Anterior cingulate cortex (tissue), 58 donors: ENCODE data around the gene RPS16.

ENCODE experiments used
- DNase-seq, 58 donors: peaks; one replicate each; lab custom pipeline; 2025; lab: John Stamatoyannopoulos, UW

RPS16 gene

DNA sequence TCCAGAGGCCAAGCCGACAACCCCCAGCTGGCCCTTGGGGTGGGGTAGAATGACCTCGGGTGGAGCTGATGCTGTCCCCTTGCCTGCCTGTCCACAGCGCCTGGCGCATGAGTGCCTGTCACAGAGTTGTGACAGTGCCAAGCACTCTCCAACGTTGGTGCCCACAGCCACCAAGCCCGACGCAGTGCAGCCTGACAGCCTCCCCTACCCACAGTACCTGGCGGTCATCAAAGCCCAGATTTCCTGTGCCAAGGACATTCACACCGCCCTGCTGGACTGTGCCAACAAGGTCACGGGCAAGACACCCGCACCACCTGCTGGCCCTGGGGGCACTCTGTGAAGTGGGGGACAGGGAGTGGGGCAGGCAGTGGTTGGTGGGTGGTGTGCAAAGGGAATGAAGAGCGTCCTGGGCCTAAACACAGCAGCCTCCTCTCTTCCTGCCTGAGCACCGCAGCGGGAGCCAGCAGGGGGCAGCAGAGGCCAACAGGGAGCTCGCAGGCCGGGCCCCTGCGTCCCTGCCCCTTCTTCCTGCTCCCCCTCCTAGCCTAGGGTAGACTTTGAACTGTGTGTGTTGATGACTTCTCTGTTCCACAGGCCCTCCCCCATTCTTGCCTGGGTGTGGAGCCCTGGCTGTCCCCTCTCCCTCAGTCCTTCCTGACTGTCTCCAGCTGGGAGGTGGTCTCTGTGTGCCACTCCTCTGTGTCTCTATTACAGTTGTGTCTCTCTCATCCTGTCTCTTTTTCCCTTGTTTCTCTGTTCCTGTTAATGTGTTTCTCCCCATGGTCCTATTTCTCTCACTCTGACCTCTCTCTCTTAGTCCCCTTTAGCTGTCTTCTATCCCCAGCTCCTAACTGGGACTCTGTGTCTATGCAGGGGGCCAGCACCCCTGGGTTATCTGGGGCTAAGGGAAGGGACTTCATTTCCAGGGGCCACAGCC, 38.1 kb downstream of the RPS16 start:
- peak in 52 of 58 donors; percentile 21 to 84 (median 63) for DNase-seq

DNA sequence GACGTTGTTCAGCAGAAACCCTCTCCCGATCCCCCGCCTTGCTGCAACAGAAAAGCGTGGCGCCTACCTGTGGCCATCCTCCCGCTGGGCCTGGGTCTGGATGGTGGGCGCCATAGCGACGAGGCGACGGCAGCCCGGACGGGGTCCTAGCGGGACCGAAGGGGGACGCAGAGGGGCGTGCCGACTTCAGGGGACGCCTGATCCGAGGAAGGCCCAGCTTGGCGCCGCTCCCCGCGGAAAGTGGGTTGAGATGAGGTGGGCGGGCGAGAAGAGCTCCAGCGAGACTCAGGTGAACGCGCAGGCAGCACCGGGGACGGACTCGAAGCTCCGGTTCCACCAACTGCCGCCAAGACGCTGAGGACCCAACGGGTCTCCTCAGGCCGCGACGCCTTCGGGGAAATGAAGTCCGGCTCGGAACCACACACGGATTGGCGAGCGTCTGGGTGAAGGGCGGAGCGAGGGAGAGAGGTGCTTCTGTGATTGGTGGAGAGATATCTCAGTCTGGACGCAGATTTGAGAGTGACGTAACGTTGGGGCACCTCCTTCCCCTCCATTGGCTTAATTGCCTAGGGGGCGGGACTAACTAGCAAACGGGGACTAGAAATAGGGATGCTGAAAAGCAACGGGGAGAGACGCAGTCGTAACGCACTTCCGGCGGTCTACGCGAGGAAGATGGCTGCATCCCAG, 44.9 kb downstream of the RPS16 start, which contains the start of the genes MED29 and PAF1:
Gene MED29, plus strand, starts transcription at position 628 of the 687 bp plus-strand sequence. Its CDS starts 45 bp downstream, at position 673.
Gene PAF1, minus strand, starts transcription at position 356 of the 687 bp plus-strand sequence. Its CDS starts 242 bp downstream, at position 114.
- peak; percentile 71 to 100 (median 97) for DNase-seq

DNA sequence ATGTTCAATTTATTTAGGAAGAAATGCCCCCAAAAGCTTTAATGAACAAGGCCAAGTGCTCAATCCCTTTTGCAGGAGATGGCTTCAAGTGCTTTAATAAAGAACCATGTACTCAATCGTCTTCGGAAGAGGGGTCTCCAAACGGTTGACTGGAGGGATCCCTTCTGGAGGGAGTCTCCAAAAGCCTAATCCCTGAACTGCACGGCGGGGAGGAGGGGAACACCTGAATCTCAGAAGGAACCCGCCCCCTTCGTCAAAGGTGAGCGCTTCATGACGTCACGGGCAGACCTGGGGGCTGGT, 45.3 kb downstream of the RPS16 start:
- DNase-seq = no peak

DNA sequence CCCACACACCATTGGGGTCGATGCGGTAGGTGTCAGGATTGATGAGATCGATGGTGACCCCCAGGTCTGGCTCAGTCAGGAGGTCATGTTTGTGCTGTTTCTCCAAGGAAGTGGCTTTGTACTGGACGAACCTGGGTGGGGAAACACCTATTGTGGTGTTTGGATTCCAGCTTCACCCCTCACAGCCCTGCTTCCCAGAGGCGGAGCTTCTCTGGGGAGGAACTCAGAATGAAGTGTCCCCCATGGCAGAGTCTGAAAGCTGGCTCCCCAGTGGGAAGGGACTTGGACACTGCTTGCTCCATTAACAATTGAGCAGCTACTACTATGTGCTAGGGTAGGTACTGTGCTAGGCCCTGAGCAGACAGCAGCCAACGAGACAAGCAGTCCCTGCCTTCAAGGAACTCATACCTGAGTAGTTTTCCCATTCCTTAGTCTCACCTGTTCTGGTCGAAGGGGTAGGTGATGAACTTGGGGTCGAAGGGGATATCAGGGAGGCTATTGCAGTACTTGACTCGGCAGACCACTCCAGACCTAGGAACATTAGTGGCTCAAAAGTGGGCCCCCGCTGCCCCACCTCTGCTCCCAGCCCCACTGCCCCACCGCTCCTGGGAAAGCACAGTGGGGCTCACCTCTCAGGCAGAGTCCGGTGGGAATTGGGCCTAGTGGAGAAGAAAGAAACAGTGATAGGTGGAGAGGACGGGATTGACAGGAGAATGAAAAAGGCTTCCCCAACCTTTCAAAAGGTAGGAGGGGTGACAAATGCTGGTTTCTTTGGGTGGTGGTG, 45.9 kb downstream of the RPS16 start:
- DNase-seq = no peak

DNA sequence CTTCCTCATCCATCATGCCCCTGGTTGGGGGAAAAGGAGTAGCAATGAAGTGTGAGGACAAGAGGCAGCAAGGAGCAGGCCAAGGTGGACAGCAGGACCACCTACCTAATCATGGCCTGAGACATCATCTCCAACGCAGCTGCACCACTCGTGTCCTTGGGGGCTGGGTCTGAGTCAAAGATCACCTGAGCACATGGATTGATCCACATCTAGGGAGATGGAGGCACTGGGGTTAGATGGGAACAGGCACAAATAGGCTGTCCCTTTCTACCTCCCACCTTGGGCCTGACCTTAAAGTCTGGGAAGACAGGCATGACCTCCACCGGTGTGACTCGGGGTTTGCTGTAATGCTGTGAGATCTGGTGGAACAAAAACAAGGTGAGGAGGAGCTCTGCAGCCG, 47.1 kb downstream of the RPS16 start:
- no peak for DNase-seq

DNA sequence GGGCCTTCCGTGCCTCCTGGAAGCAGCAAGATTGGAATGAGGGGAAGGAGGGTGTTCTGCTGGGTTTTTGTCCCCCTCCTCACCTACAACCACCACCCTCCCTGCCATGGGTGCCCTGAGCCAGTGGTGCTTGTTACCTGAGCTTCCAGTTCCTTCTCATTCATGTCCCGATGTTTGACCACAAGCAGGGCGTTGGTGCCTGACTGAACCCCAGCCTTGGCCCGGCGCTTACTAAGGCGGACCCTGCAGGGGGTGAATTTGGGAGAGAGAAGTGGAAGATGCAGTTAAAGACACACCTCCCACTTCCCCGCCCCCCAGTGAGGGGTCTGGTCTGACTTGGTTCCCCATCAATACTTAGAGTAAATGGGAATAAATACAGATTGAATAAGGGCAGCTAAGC, 49.2 kb downstream of the RPS16 start:
- DNase-seq = no peak

DNA sequence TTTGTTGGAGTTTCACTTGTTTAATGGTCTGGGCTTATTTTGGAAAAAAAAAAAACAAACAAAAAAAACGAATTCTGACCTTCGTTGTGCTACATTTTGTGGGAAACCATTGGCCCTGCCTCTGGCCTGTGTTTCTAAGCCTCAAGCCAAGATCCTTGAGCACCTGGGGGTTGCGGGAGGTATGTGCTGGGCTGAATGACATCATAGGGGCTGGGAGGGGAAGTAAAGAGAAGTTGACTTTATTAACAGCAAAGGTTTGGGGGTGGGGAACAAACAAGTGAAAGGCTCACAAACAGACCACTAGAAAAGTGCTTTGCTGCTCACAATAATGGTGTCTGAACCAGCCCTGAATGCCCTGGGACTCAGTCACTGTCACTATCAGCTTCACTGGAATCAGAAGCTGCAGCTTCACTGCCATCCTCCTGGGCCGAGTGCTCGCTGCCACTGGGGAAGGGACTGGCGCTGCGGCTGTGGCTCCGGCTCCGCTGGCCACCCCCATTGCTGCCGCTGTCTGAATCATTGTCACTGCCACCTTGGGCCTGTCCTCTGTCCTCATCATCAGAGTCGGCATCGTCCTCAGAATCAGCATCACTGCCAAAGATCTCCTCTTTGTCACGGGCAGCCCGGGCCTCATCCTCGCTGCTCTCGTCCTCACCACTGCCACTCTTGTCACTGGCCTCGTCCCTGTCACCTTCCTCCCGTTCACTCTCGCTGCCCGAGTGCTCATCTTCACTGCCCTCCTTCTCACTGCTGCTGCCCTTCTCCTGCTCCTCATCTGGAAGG, 49.9 kb downstream of the RPS16 start:
- DNase-seq = peak in 1 of 58 donors; percentile 23

DNA sequence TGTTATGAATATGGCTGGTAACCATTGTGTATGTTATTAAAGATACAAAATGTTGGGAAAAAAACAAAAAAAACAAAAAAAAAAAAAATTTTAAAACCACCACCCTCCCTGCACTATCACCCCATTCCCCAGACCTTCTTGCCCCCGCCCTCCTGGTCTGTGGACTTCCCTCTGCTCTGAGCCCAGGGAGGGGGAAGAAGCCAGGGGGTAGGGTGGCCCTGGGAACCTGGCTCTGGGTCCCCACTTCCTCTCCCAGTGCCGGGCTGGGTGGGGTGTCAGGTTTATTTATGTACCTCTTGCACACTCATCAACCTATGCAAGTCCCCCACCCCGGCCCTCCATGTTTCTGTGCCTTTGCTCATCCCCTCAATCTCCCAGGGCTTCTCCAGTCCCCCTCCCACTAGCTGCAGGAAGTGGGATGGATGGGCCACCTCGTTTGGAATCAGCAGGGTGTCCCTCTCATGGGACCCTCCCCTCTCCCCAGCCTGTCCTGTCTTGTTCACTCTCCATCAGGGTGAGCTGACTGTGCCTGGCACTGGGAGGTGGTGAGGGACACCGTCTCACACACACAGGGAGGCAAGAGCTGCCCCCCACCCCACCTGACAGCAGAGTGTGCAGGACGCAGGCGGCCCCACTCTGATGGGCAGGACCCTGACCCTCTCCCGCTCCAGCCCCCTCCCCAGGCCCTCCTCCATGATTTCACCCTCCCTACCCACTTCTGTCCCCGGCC, 50.7 kb downstream of the RPS16 start:
- DNase-seq = no peak
